Muscle of back (tissue), 11 donors: ENCODE measurements around the gene ZNF385B. TPM values are rescaled to one million over a fixed set of nuclear protein-coding genes. Genes with fewer than 3 reads are reported as not detected.

Experiments used
- DNase-seq, 3 donors: peaks; one replicate each; pipeline versions ENCODE4 v3.0.0 to v3.0.0-alpha.2; 2013
- polyA plus RNA-seq, 10 donors: library from polyadenylated mRNA; unstranded; fragments of 120-200 nt; gene quantifications; one replicate each; pipeline ENCODE4 v1.2.1, GENCODE V29; 2013; ENCODE audit not compliant: insufficient read length in 10 of 10

ZNF385B gene
- polyA plus RNA-seq, 10 donors: 6.6 to 28.8 (median 12.3) TPM

- DNase-seq: no peak
These were observed 178.7 kb downstream of the ZNF385B start for GRCh38 chr2:179682756-179683155.

- DNase-seq: peak in 1 of 3 donors; percentile 8
These were observed 183.5 kb downstream of the ZNF385B start for GRCh38 chr2:179677746-179678505.

- DNase-seq: peak; percentile 17 to 65 (median 30)
These were observed 184.2 kb downstream of the ZNF385B start for GRCh38 chr2:179677077-179677688.

- no peak for DNase-seq
These were observed 186.0 kb downstream of the ZNF385B start for GRCh38 chr2:179675435-179675834.

GRCh38 chr2:179671043-179671981, 190.1 kb downstream of the ZNF385B start:
- DNase-seq: no peak

- DNase-seq: no peak
These were observed 192.2 kb downstream of the ZNF385B start for GRCh38 chr2:179669196-179669595.

GRCh38 chr2:179664972-179665812, 196.2 kb downstream of the ZNF385B start:
- DNase-seq: no peak

- DNase-seq: no peak
These were observed 199.4 kb downstream of the ZNF385B start for GRCh38 chr2:179661986-179662385.

GRCh38 chr2:179657068-179657595, 204.3 kb downstream of the ZNF385B start:
- DNase-seq: no peak

- DNase-seq: no peak
These were observed 205.8 kb downstream of the ZNF385B start for GRCh38 chr2:179655627-179656026.

- DNase-seq: no peak
These were observed 206.6 kb downstream of the ZNF385B start for GRCh38 chr2:179654806-179655205.

- DNase-seq: no peak
These were observed 209.1 kb downstream of the ZNF385B start for GRCh38 chr2:179652296-179652695.

- DNase-seq: no peak
These were observed 211.0 kb downstream of the ZNF385B start for GRCh38 chr2:179650420-179650819.

GRCh38 chr2:179646862-179647587, 214.4 kb downstream of the ZNF385B start:
- DNase-seq: no peak

- DNase-seq: no peak
These were observed 215.1 kb downstream of the ZNF385B start for GRCh38 chr2:179646173-179646769.

GRCh38 chr2:179645047-179645446, 216.4 kb downstream of the ZNF385B start:
- DNase-seq: no peak

GRCh38 chr2:179642462-179642861, 218.9 kb downstream of the ZNF385B start:
- no peak for DNase-seq

GRCh38 chr2:179636995-179637394, 224.4 kb downstream of the ZNF385B start:
- peak in 2 of 3 donors; percentile 16 to 28 for DNase-seq

- no peak for DNase-seq
These were observed 225.1 kb downstream of the ZNF385B start for GRCh38 chr2:179636100-179636980.
